Vagina (tissue), 2 donors: ENCODE data around the gene MRPL39. TPM values are rescaled to one million over a fixed set of nuclear protein-coding genes. Genes with fewer than 3 reads are reported as not detected.

Experiments
- DNase-seq, 2 donors: peaks; one replicate each; pipeline ENCODE4 v3.0.0-alpha.2; 2017; ENCODE audit errors: extremely low spot score in 2 of 2
- H3K27ac ChIP-seq: fragments of 200-600 bp; sonication (generic); one replicate; pipeline ENCODE4 v1.5.1; 2019
- H3K27me3 ChIP-seq: fragments of 200-600 bp; sonication (generic); one replicate; pipeline ENCODE4 v1.5.1; 2019
- H3K36me3 ChIP-seq, 2 donors: fragments of 200-600 bp; sonication (generic); one replicate each; pipeline ENCODE4 v1.5.1; 2017 to 2019
- H3K4me1 ChIP-seq: fragments of 200-600 bp; sonication (generic); one replicate; pipeline ENCODE4 v1.5.1; 2019
- H3K4me3 ChIP-seq, 2 donors: fragments of 200-600 bp; sonication (generic); 1 replicate in 1 of 2; 2 replicates in 1 of 2; pipeline ENCODE4 v1.5.1; 2016 to 2019
- H3K9me3 ChIP-seq: fragments of 200-600 bp; sonication (generic); one replicate; pipeline ENCODE4 v1.5.1; 2019
- CTCF ChIP-seq, 3 experiments: fragments of 450-650 bp in 2 of 3; fragments of 200-600 bp in 1 of 3; sonication (generic) in 1 of 3; IDR thresholded peaks; one replicate each; pipeline ENCODE4 v1.5.1; 2017 to 2019; ENCODE audit warnings: antibody characterized with exemption in 3 of 3, mild to moderate bottlenecking in 2 of 3, moderate library complexity in 2 of 3
- POLR2A ChIP-seq, 2 donors: fragments of 450-650 bp; IDR thresholded peaks; one replicate each; pipeline ENCODE4 v1.6.1; 2017; ENCODE audit warnings: antibody characterized with exemption in 2 of 2, mild to moderate bottlenecking in 2 of 2, moderate library complexity in 2 of 2
- POLR2AphosphoS5 ChIP-seq, 2 donors: sonication (generic); formaldehyde crosslinking; IDR thresholded peaks; one replicate each; pipeline ENCODE4 v1.9.0; 2017; ENCODE audit warnings: antibody characterized with exemption in 2 of 2, mild to moderate bottlenecking in 2 of 2, low read depth in 1 of 2; ENCODE audit not compliant: insufficient read depth in 1 of 2
- intact Hi-C: fragments of 100-400 bp; cut with DNase I; formaldehyde crosslinking; loops from one replicate; pipeline ENCODE4 v1.15.1; 2023
- total RNA-seq: library from RNA; depleted of rRNA; stranded (reverse); fragments of >200 nt; gene quantifications from one replicate; pipeline ENCODE4 v1.2.3, GENCODE V29; 2016

Gene MRPL39
- total RNA-seq, 1 donor from 2014 or later: 8.8 TPM

- TF ChIP-seq POLR2A (IDR thresholded peaks at IDR 0.05) (no peak), CTCF (IDR thresholded peaks at IDR 0.05) (no peak)
- Histone ChIP-seq H3K36me3 (no peaks in the 10 kb centered on the region), H3K9me3 (no peaks in the 10 kb centered on the region), H3K4me1 (no peaks in the 10 kb centered on the region), H3K4me3 (no peak overlapping the region), H3K27me3 (no peaks in the 10 kb centered on the region), H3K27ac (no peak overlapping the region)
- no peak for DNase-seq
- intact Hi-C loops: no loop called here
These were observed 37.6 kb downstream of the MRPL39 start for GRCh38 chr21:25569711-25570110.

- TF ChIP-seq CTCF (IDR thresholded peaks at IDR 0.05) (no peak), POLR2AphosphoS5 (IDR thresholded peaks at IDR 0.05; ENCODE audit: insufficient read depth in 1 of 2, low read depth in 1 of 2) (no peak), POLR2A (IDR thresholded peaks at IDR 0.05) (no peak)
- H3K27ac ChIP-seq: no peak overlapping the region
- H3K36me3 ChIP-seq: no peaks in the 10 kb centered on the region
- intact Hi-C loops: no loop called here
- no peaks in the 10 kb centered on the region for H3K27me3 ChIP-seq
- no peaks in the 10 kb centered on the region for H3K9me3 ChIP-seq
- no peaks in the 10 kb centered on the region for H3K4me1 ChIP-seq
- no peak for DNase-seq
- no peak overlapping the region for H3K4me3 ChIP-seq
These were observed 38.2 kb downstream of the MRPL39 start for GRCh38 chr21:25569084-25569483.

DNA sequence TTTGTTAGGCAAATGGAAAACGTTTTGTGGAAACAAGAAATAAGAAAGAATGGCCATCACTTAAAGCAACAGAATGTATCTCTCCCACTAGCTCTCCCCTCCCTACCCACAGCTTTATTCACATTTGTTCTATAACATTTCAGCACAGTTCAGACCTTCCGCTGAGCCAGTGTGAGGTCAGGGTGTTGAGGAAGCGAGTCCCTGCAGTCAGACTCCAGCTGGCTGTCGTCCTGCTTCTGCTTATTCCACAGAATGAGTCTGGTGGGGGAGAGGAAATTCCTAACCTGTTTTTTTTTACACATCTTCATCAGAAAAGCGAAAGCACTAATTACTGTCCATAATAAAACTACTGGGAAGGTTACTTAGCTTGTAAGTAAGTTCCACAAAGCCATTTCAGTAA is 39.0 kb downstream of the MRPL39 start:
- no peaks in the 10 kb centered on the region for H3K9me3 ChIP-seq
- H3K4me3 ChIP-seq: no peak overlapping the region
- no peaks in the 10 kb centered on the region for H3K36me3 ChIP-seq
- TF ChIP-seq POLR2A (IDR thresholded peaks at IDR 0.05) (no peak), CTCF (IDR thresholded peaks at IDR 0.05) (no peak), POLR2AphosphoS5 (IDR thresholded peaks at IDR 0.05; ENCODE audit: insufficient read depth in 1 of 2, low read depth in 1 of 2) (no peak)
- no peaks in the 10 kb centered on the region for H3K4me1 ChIP-seq
- no peaks in the 10 kb centered on the region for H3K27me3 ChIP-seq
- no peak overlapping the region for H3K27ac ChIP-seq
- intact Hi-C loops: no loop called here
- DNase-seq: no peak

GRCh38 chr21:25567472-25567871 is 39.8 kb downstream of the MRPL39 start:
- Histone ChIP-seq H3K9me3 (no peaks in the 10 kb centered on the region), H3K27me3 (no peaks in the 10 kb centered on the region), H3K4me1 (no peaks in the 10 kb centered on the region), H3K4me3 (no peak overlapping the region), H3K27ac (no peak overlapping the region), H3K36me3 (no peaks in the 10 kb centered on the region)
- TF ChIP-seq POLR2AphosphoS5 (IDR thresholded peaks at IDR 0.05; ENCODE audit: insufficient read depth in 1 of 2, low read depth in 1 of 2) (no peak), CTCF (IDR thresholded peaks at IDR 0.05) (no peak), POLR2A (IDR thresholded peaks at IDR 0.05) (no peak)
- DNase-seq: no peak
- intact Hi-C loops: no loop called here

DNA sequence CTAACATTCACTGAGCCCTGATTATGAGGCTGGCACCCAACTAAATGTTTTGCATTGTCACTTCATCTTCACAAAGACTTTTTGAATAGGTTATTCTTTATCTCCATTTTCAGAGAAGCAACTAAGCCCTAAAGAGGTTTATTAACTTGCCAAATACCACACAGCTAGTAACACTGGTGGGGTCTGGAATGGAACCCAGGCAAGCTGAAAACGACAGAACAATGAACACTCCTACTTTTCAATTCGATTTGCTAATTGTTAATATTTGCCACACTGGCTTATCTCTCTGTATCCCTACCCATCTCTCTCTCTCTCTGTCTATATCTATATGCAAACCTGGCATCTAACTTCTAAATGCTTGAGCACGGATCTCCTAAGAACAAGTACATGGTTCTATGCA is 40.6 kb downstream of the MRPL39 start:
- H3K27ac ChIP-seq: no peak overlapping the region
- TF ChIP-seq POLR2A (IDR thresholded peaks at IDR 0.05) (no peak), POLR2AphosphoS5 (IDR thresholded peaks at IDR 0.05; ENCODE audit: insufficient read depth in 1 of 2, low read depth in 1 of 2) (no peak), CTCF (IDR thresholded peaks at IDR 0.05) (no peak)
- no peaks in the 10 kb centered on the region for H3K4me1 ChIP-seq
- intact Hi-C loops: no loop called here
- H3K36me3 ChIP-seq: no peaks in the 10 kb centered on the region
- H3K9me3 ChIP-seq: no peaks in the 10 kb centered on the region
- no peaks in the 10 kb centered on the region for H3K27me3 ChIP-seq
- DNase-seq: no peak
- no peak overlapping the region for H3K4me3 ChIP-seq
